GM21381 (cell line): Measurements from ENCODE around the gene PRRC2B.
A peak's percentile ranks its signal among the peaks of the same experiment; 100 is the strongest.
"Not testable (repeated sequence)": the region's sequence is repeated elsewhere in the genome, so short reads cannot be mapped to it uniquely, and the experiment has no call there.

Experiments
- ATAC-seq: cut with Tn5 transposase; IDR thresholded peaks from one replicate; pipeline ENCODE4 v1.9.1; 2021; ENCODE audit warnings: mild to moderate bottlenecking, moderate library complexity; ENCODE audit not compliant: unreplicated experiment

Gene PRRC2B

GRCh38 chr9:131511880-131512279 lies 118.0 kb downstream of the PRRC2B start:
- ATAC-seq = no peak

GRCh38 chr9:131513177-131513576 lies 119.3 kb downstream of the PRRC2B start:
- no peak for ATAC-seq

GRCh38 chr9:131515559-131516031 lies 121.7 kb downstream of the PRRC2B start:
- ATAC-seq = not testable (repeated sequence)

- ATAC-seq = no peak
These were observed 122.2 kb downstream of the PRRC2B start for GRCh38 chr9:131516100-131516499.

- no peak for ATAC-seq
These were observed 123.0 kb downstream of the PRRC2B start for GRCh38 chr9:131516930-131517329.

GRCh38 chr9:131517761-131518190 lies 123.9 kb downstream of the PRRC2B start:
- ATAC-seq = no peak

GRCh38 chr9:131518553-131518952 lies 124.7 kb downstream of the PRRC2B start:
- no peak for ATAC-seq

GRCh38 chr9:131520503-131520902 lies 126.6 kb downstream of the PRRC2B start:
- no peak for ATAC-seq

GRCh38 chr9:131521203-131521602 lies 127.3 kb downstream of the PRRC2B start:
- ATAC-seq = no peak

GRCh38 chr9:131521822-131522221 lies 127.9 kb downstream of the PRRC2B start:
- ATAC-seq = no peak

GRCh38 chr9:131522257-131523085 lies 128.6 kb downstream of the PRRC2B start:
- ATAC-seq = no peak

- ATAC-seq = no peak
These were observed 129.2 kb downstream of the PRRC2B start for GRCh38 chr9:131523086-131523388.

- ATAC-seq = no peak
These were observed 129.9 kb downstream of the PRRC2B start for GRCh38 chr9:131523451-131524435.

GRCh38 chr9:131524665-131525315 lies 130.9 kb downstream of the PRRC2B start:
- ATAC-seq = no peak

- no peak for ATAC-seq
These were observed 132.0 kb downstream of the PRRC2B start for GRCh38 chr9:131525643-131526565.

- no peak for ATAC-seq
These were observed 134.3 kb downstream of the PRRC2B start for GRCh38 chr9:131528186-131528585.

- ATAC-seq = no peak
These were observed 135.1 kb downstream of the PRRC2B start for GRCh38 chr9:131528886-131529505.

GRCh38 chr9:131529597-131530545 lies 136.0 kb downstream of the PRRC2B start:
- no peak for ATAC-seq

GRCh38 chr9:131530546-131530919 lies 136.6 kb downstream of the PRRC2B start:
- ATAC-seq = peak; percentile 18
